ENCODE measurements around the gene SPPL2C.

SPPL2C gene

GRCh38 chr17:45843722-45844121 is 959 bp upstream of the SPPL2C start:
- Histone ChIP-seq H3K36me3 (ENCODE audit: insufficient read depth, low read length) (no peaks in the 10 kb centered on the region), H3K9ac (ENCODE audit: insufficient read length) (no peak overlapping the region), H3K9me3 (ENCODE audit: low read depth, low read length) (no peaks in the 10 kb centered on the region), H3K27ac (no peak overlapping the region), H3K4me3 (no peak overlapping the region)
- TF ChIP-seq EZH2 (IDR thresholded peaks at IDR 0.05), result no peak
- TF ChIP-seq POLR2AphosphoS5 (IDR thresholded peaks at IDR 0.05; ENCODE audit: borderline replicate concordance, low read depth, low read length), result no peak
- no peak for TF ChIP-seq FOXP2 (optimal IDR thresholded peaks at IDR 0.05; ENCODE audit: control extremely low read depth, extremely low read length, insufficient read depth)
- DNase-seq (ENCODE audit: low read depth, low spot score), result no peak

GRCh38 chr17:45845376-45846185 is 900 bp downstream of the SPPL2C start:
- no peak for TF ChIP-seq EZH2 (IDR thresholded peaks at IDR 0.05)
- TF ChIP-seq POLR2AphosphoS5 (IDR thresholded peaks at IDR 0.05; ENCODE audit: borderline replicate concordance, low read depth, low read length), result no peak
- no peak for TF ChIP-seq FOXP2 (optimal IDR thresholded peaks at IDR 0.05; ENCODE audit: control extremely low read depth, extremely low read length, insufficient read depth)
- H3K9ac ChIP-seq (ENCODE audit: insufficient read length), result no peak overlapping the region
- H3K36me3 ChIP-seq (ENCODE audit: insufficient read depth, low read length), result no peaks in the 10 kb centered on the region
- H3K27ac ChIP-seq, result no peak overlapping the region
- no peak overlapping the region for H3K4me3 ChIP-seq
- no peak for DNase-seq (ENCODE audit: low read depth, low spot score)
- H3K9me3 ChIP-seq (ENCODE audit: low read depth, low read length), result no peaks in the 10 kb centered on the region

GRCh38 chr17:45846223-45846622 is 1.5 kb downstream of the SPPL2C start:
- Histone ChIP-seq H3K36me3 (ENCODE audit: insufficient read depth, low read length) (no peaks in the 10 kb centered on the region), H3K4me3 (no peak overlapping the region), H3K9ac (ENCODE audit: insufficient read length) (no peak overlapping the region), H3K9me3 (ENCODE audit: low read depth, low read length) (no peaks in the 10 kb centered on the region), H3K27ac (no peak overlapping the region)
- TF ChIP-seq FOXP2 (optimal IDR thresholded peaks at IDR 0.05; ENCODE audit: control extremely low read depth, extremely low read length, insufficient read depth) (no peak), POLR2AphosphoS5 (IDR thresholded peaks at IDR 0.05; ENCODE audit: borderline replicate concordance, low read depth, low read length) (no peak), EZH2 (IDR thresholded peaks at IDR 0.05) (no peak)
- no peak for DNase-seq (ENCODE audit: low read depth, low spot score)

GRCh38 chr17:45846646-45847045 is 2.0 kb downstream of the SPPL2C start:
- no peak for TF ChIP-seq EZH2 (IDR thresholded peaks at IDR 0.05)
- no peak for TF ChIP-seq FOXP2 (optimal IDR thresholded peaks at IDR 0.05; ENCODE audit: control extremely low read depth, extremely low read length, insufficient read depth)
- TF ChIP-seq POLR2AphosphoS5 (IDR thresholded peaks at IDR 0.05; ENCODE audit: borderline replicate concordance, low read depth, low read length), result no peak
- Histone ChIP-seq H3K9me3 (ENCODE audit: low read depth, low read length) (no peaks in the 10 kb centered on the region), H3K36me3 (ENCODE audit: insufficient read depth, low read length) (no peaks in the 10 kb centered on the region), H3K27ac (no peak overlapping the region), H3K4me3 (no peak overlapping the region), H3K9ac (ENCODE audit: insufficient read length) (no peak overlapping the region)
- no peak for DNase-seq (ENCODE audit: low read depth, low spot score)

- TF ChIP-seq POLR2AphosphoS5 (IDR thresholded peaks at IDR 0.05; ENCODE audit: borderline replicate concordance, low read depth, low read length), result no peak
- no peak for TF ChIP-seq FOXP2 (optimal IDR thresholded peaks at IDR 0.05; ENCODE audit: control extremely low read depth, extremely low read length, insufficient read depth)
- TF ChIP-seq EZH2 (IDR thresholded peaks at IDR 0.05), result no peak
- DNase-seq (ENCODE audit: low read depth, low spot score), result no peak
- Histone ChIP-seq H3K4me3 (no peak overlapping the region), H3K36me3 (ENCODE audit: insufficient read depth, low read length) (no peaks in the 10 kb centered on the region), H3K27ac (no peak overlapping the region), H3K9me3 (ENCODE audit: low read depth, low read length) (no peaks in the 10 kb centered on the region), H3K9ac (ENCODE audit: insufficient read length) (no peak overlapping the region)
These were observed 2.4 kb downstream of the SPPL2C start for GRCh38 chr17:45847101-45847500.

GRCh38 chr17:45847747-45848146 is 3.1 kb downstream of the SPPL2C start:
- Histone ChIP-seq H3K27ac (no peak overlapping the region), H3K9me3 (ENCODE audit: low read depth, low read length) (no peaks in the 10 kb centered on the region), H3K9ac (ENCODE audit: insufficient read length) (no peak overlapping the region), H3K4me3 (no peak overlapping the region), H3K36me3 (ENCODE audit: insufficient read depth, low read length) (no peaks in the 10 kb centered on the region)
- TF ChIP-seq POLR2AphosphoS5 (IDR thresholded peaks at IDR 0.05; ENCODE audit: borderline replicate concordance, low read depth, low read length), result no peak
- no peak for TF ChIP-seq FOXP2 (optimal IDR thresholded peaks at IDR 0.05; ENCODE audit: control extremely low read depth, extremely low read length, insufficient read depth)
- no peak for TF ChIP-seq EZH2 (IDR thresholded peaks at IDR 0.05)
- DNase-seq (ENCODE audit: low read depth, low spot score), result no peak

GRCh38 chr17:45848405-45848804 is 3.7 kb downstream of the SPPL2C start:
- DNase-seq (ENCODE audit: low read depth, low spot score), result no peak
- Histone ChIP-seq H3K27ac (no peak overlapping the region), H3K36me3 (ENCODE audit: insufficient read depth, low read length) (no peaks in the 10 kb centered on the region), H3K4me3 (no peak overlapping the region), H3K9me3 (ENCODE audit: low read depth, low read length) (no peaks in the 10 kb centered on the region), H3K9ac (ENCODE audit: insufficient read length) (no peak overlapping the region)
- no peak for TF ChIP-seq FOXP2 (optimal IDR thresholded peaks at IDR 0.05; ENCODE audit: control extremely low read depth, extremely low read length, insufficient read depth)
- no peak for TF ChIP-seq EZH2 (IDR thresholded peaks at IDR 0.05)
- no peak for TF ChIP-seq POLR2AphosphoS5 (IDR thresholded peaks at IDR 0.05; ENCODE audit: borderline replicate concordance, low read depth, low read length)

- Histone ChIP-seq H3K9me3 (ENCODE audit: low read depth, low read length) (no peaks in the 10 kb centered on the region), H3K4me3 (no peak overlapping the region), H3K9ac (ENCODE audit: insufficient read length) (no peak overlapping the region), H3K27ac (no peak overlapping the region), H3K36me3 (ENCODE audit: insufficient read depth, low read length) (no peaks in the 10 kb centered on the region)
- TF ChIP-seq EZH2 (IDR thresholded peaks at IDR 0.05), result no peak
- no peak for TF ChIP-seq FOXP2 (optimal IDR thresholded peaks at IDR 0.05; ENCODE audit: control extremely low read depth, extremely low read length, insufficient read depth)
- TF ChIP-seq POLR2AphosphoS5 (IDR thresholded peaks at IDR 0.05; ENCODE audit: borderline replicate concordance, low read depth, low read length), result no peak
- DNase-seq (ENCODE audit: low read depth, low spot score), result no peak
These were observed 4.3 kb downstream of the SPPL2C start for GRCh38 chr17:45848868-45849535.

Measured in SK-N-MC (cell line).